ENCODE measurements around the gene KIAA1755. TPM values are rescaled to one million over a fixed set of nuclear protein-coding genes. Genes with fewer than 3 reads are reported as not detected.

Gene KIAA1755
- total RNA-seq, 2 donors from 2014 or later, result 0.78 to 0.99 TPM

GRCh38 chr20:38190936-38191371, 69.6 kb downstream of the KIAA1755 start:
- H3K36me3 ChIP-seq (replicated peaks in 1 of 2; ENCODE audit: insufficient read depth in 1 of 2, low read depth in 2 of 2), result no peaks in the 10 kb centered on the region
- no peak overlapping the region for H3K4me3 ChIP-seq
- no peak for ATAC-seq
- H3K27me3 ChIP-seq, result no peaks in the 10 kb centered on the region
- no peaks in the 10 kb centered on the region for H3K4me1 ChIP-seq
- no peaks in the 10 kb centered on the region for H3K9me3 ChIP-seq
- DNase-seq, result no peak
- TF ChIP-seq POLR2A (IDR thresholded peaks at IDR 0.05), result no peak
- TF ChIP-seq CTCF (IDR thresholded peaks at IDR 0.05), result no peak
- WGBS, 2 donors, result 75 to 81% methylated on average over 3 of the region's 3 CpGs
- no peak overlapping the region for H3K27ac ChIP-seq
- intact Hi-C loops (cut with DNase I), result no loop called here

GRCh38 chr20:38190166-38190565, 70.4 kb downstream of the KIAA1755 start:
- DNase-seq, result no peak
- WGBS, 2 donors, result 85 to 92% methylated on average over 6 of the region's 6 CpGs
- Histone ChIP-seq H3K9me3 (no peaks in the 10 kb centered on the region), H3K27ac (no peak overlapping the region), H3K4me3 (no peak overlapping the region), H3K27me3 (no peaks in the 10 kb centered on the region), H3K36me3 (replicated peaks in 1 of 2; ENCODE audit: insufficient read depth in 1 of 2, low read depth in 2 of 2) (no peaks in the 10 kb centered on the region), H3K4me1 (no peaks in the 10 kb centered on the region)
- ATAC-seq, result no peak
- intact Hi-C loops (cut with DNase I), result no loop called here
- TF ChIP-seq POLR2A (IDR thresholded peaks at IDR 0.05) (no peak), CTCF (IDR thresholded peaks at IDR 0.05) (no peak)

GRCh38 chr20:38187517-38187916, 73.0 kb downstream of the KIAA1755 start:
- Histone ChIP-seq H3K4me1 (no peaks in the 10 kb centered on the region), H3K36me3 (replicated peaks in 1 of 2; ENCODE audit: insufficient read depth in 1 of 2, low read depth in 2 of 2) (no peaks in the 10 kb centered on the region), H3K9me3 (no peaks in the 10 kb centered on the region), H3K4me3 (no peak overlapping the region), H3K27me3 (no peaks in the 10 kb centered on the region), H3K27ac (no peak overlapping the region)
- ATAC-seq (no peak), DNase-seq (no peak)
- 53 to 61% methylated on average over 5 of the region's 5 CpGs for WGBS, 2 donors
- no peak for TF ChIP-seq POLR2A (IDR thresholded peaks at IDR 0.05)
- no peak for TF ChIP-seq CTCF (IDR thresholded peaks at IDR 0.05)
- intact Hi-C loops (cut with DNase I), result no loop called here

GRCh38 chr20:38186788-38187221, 73.7 kb downstream of the KIAA1755 start:
- intact Hi-C loops (cut with DNase I), result no loop called here
- no peaks in the 10 kb centered on the region for H3K4me1 ChIP-seq
- DNase-seq, result no peak
- H3K27me3 ChIP-seq, result no peaks in the 10 kb centered on the region
- no peak for TF ChIP-seq POLR2A (IDR thresholded peaks at IDR 0.05)
- no peak for TF ChIP-seq CTCF (IDR thresholded peaks at IDR 0.05)
- H3K4me3 ChIP-seq, result no peak overlapping the region
- H3K36me3 ChIP-seq (replicated peaks in 1 of 2; ENCODE audit: insufficient read depth in 1 of 2, low read depth in 2 of 2), result no peaks in the 10 kb centered on the region
- 42 to 55% methylated on average over 5 of the region's 5 CpGs for WGBS, 2 donors
- H3K27ac ChIP-seq, result no peak overlapping the region
- no peak for ATAC-seq
- H3K9me3 ChIP-seq, result no peaks in the 10 kb centered on the region

- Histone ChIP-seq H3K4me3 (no peak overlapping the region), H3K9me3 (no peaks in the 10 kb centered on the region), H3K27ac (no peak overlapping the region), H3K4me1 (no peaks in the 10 kb centered on the region), H3K36me3 (replicated peaks in 1 of 2; ENCODE audit: insufficient read depth in 1 of 2, low read depth in 2 of 2) (no peaks in the 10 kb centered on the region), H3K27me3 (no peaks in the 10 kb centered on the region)
- intact Hi-C loops (cut with DNase I), result no loop called here
- DNase-seq (no peak), ATAC-seq (no peak)
- no peak for TF ChIP-seq POLR2A (IDR thresholded peaks at IDR 0.05)
- TF ChIP-seq CTCF (IDR thresholded peaks at IDR 0.05), result no peak
- WGBS, 2 donors, result 50 to 60% methylated on average over 8 of the region's 8 CpGs
Observed at GRCh38 chr20:38184101-38184500, 76.4 kb downstream of the KIAA1755 start.

All from body of pancreas (tissue), 4 donors.